Astrocyte of the spinal cord (primary cell): Measurements from ENCODE around the gene BOD1L1.

Source experiments
- DNase-seq: peaks from one replicate; pipeline ENCODE4 v3.0.0; 2011; ENCODE audit warnings: low read depth, low spot score
- H3K4me3 ChIP-seq: 2 replicates; pipeline ENCODE4 v1.5.1; 2011; ENCODE audit warnings: low read depth, mild to moderate bottlenecking, low read length, moderate library complexity
- in situ Hi-C: cut with HindIII; loops from 2 replicates; pipeline ENCODE4 v1.10.0; 2017; ENCODE audit warnings: low sequenced_read_pairs
- TF ChIP-seq, protein P1 (sequence below): IDR thresholded peaks from 2 replicates; pipeline ENCODE4 v1.5.1; 2012; ENCODE audit warnings: low read depth, mild to moderate bottlenecking, low read length, inconsistent platforms

The BOD1L1 gene

DNA sequence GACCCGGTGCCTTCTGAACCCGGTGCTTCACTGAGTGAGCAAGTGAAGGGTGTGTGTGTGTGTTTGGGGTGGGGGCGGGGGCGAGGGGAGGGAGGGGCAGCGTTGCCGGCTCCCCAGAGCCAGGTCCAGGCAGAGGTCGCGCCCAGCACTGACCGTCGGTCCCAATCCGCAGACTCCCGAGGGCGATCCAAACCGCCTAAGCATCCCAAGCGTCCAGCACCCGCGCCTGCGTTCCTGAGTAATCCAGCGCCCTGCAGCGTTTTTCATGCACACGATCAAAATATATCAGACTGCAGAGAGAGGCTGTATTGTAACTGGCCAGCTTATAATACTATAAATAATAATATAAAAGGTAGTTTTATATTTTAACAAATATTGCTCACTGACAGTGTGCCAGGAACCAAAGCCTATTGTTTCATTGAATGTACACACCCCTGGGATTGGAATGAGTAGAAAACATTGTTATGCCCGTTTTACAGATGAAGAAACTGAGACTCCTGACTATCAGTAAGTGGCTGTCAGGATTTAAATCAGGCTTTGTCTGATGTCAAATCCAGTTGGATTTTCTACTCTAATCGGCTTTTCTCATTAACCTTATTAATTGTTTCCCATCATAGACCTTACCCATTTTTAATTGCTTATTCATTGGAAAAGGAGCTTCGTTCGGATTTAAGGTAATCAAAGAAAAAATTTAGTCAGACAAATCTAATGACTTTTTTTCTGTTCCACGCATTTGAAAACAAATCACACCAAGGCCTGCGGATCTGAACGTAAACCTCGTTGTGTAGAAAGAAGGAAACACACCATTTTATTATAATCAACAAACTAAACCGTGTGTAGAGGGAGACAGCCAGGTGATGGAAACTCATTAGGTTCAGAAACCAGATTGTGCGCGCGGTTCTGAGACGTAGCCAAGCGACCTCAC lies 79.2 kb downstream of the BOD1L1 start:
- DNase-seq = peak; percentile 32
- peak overlapping the region; percentile 15 for H3K4me3 ChIP-seq
- in situ Hi-C loops = no loop called here
- TF ChIP-seq, protein P1, sequence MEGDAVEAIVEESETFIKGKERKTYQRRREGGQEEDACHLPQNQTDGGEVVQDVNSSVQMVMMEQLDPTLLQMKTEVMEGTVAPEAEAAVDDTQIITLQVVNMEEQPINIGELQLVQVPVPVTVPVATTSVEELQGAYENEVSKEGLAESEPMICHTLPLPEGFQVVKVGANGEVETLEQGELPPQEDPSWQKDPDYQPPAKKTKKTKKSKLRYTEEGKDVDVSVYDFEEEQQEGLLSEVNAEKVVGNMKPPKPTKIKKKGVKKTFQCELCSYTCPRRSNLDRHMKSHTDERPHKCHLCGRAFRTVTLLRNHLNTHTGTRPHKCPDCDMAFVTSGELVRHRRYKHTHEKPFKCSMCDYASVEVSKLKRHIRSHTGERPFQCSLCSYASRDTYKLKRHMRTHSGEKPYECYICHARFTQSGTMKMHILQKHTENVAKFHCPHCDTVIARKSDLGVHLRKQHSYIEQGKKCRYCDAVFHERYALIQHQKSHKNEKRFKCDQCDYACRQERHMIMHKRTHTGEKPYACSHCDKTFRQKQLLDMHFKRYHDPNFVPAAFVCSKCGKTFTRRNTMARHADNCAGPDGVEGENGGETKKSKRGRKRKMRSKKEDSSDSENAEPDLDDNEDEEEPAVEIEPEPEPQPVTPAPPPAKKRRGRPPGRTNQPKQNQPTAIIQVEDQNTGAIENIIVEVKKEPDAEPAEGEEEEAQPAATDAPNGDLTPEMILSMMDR = no peak

DNA sequence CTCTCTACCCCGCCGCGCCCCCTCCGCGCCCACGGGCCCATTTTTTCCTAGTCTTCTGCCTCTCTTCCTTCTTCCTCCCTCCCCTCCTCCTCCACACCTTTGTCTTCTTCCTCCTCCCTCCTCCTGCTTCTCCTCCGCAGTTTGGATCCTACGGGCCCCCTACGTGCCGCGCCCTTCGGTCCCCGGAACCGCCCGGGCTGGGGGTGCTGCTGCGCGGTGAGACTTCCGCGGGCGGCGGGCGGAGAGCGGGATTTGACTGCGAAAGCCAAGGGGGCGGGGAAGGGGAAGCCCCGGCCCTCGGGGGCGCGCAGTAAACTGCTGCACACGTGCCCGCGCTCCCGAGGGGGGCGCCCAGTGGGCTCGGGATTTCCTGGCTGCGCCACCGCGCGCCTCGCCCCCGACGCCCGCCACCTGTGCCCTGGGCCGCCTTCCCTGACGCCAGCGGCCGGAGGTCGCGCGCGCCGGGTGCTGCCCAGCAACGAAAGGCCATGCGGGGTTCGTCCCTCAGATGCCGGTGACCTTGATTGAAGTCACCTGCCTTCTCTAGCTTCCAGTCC lies 80.0 kb downstream of the BOD1L1 start:
- no peak for DNase-seq
- in situ Hi-C loops = no loop called here
- H3K4me3 ChIP-seq = peak overlapping the region; percentile 27
- TF ChIP-seq, protein P1 = no peak

DNA sequence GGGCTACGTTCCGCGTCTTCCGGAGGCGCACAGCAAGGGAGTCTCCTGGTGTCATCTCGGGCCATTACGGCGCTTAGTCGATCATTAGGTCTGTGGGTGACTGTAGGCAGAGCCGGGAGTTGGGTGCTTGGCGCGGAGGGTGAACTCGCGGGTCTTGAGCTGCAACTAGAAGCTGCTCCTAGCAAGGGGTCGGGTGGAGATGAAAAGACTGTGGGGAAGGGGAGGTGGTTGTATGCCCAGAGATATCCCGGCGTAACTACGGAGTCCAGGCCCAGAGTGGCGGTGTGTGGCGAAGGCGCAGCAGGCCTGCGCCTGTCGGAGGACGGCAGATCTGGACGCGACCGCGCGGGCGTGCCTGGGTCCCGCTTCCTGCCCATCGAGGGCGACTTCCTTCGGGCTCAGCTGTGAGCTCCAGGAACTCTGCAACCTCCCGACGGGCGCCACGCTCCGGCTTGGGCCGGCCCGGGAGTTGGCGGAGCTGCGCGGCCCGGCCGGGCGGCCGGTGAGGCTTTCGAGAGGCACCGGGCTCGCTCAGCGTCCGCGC lies 80.5 kb downstream of the BOD1L1 start:
- TF ChIP-seq, protein P1 = no peak
- in situ Hi-C loops = no loop called here
- DNase-seq = no peak
- H3K4me3 ChIP-seq = peak overlapping the region; percentile 27

DNA sequence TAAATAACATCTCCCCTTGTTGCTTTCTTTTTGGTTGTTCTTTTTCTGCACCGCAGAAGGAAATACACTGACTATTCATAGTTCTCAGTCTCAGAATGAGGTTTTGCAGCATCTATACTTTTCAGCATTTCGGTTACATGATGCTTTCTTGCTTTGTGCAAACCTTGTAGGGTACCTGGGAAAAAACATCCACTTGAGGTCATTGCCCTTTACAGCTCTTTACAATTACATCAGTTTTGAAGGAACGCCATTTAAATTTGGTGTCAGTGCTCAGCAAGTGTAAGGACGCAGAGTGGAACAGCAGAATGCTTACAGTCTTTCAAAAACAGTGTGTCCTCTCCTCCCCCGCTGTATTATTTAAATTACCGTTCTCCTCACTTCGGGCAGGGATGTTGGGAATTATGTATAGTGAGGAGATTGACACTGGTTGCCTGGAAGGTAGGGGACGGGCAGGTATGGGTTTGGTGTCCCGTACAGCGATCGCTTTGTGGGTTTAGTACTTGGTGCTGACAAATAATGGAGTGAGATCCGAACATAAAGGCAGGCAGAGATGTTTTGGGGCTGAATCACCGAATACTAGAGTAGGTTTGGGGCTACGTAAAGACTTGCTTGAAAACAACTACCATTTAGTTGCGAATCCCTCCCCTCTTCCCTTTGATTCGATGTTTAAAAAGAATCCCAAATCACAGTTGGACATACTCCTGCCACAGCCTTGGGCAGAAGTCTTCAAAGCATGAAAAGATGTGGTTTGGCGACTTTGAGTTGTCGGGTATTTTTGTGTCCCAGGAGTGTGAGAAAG lies 81.2 kb downstream of the BOD1L1 start:
- no peak for DNase-seq
- in situ Hi-C loops = no loop called here
- TF ChIP-seq, protein P1 = no peak
- H3K4me3 ChIP-seq = no peak overlapping the region

DNA sequence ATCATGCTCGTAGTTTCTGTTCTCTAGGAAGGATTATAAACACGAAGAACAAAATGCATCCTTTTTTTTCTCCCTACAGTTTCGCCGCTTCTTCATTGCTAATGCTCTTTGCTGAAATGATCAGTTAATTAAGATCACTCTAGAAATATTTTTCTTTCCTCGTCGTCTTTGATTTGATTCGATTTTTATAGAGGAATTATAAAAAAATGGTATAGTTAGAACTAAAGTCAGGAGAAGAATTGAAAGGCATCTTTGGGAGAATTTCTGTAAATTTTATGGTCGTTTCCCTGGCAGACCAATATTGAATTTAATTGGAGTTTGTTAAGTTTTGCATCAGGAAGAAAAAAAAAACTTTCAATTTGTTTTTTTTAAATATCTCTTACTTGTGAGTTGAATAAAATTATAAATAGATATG lies 82.1 kb downstream of the BOD1L1 start:
- in situ Hi-C loops = no loop called here
- peak overlapping the region; percentile 49 for H3K4me3 ChIP-seq
- DNase-seq = no peak
- TF ChIP-seq, protein P1 = no peak
